ENCODE measurements around the gene NHSL2.

The NHSL2 gene

DNA sequence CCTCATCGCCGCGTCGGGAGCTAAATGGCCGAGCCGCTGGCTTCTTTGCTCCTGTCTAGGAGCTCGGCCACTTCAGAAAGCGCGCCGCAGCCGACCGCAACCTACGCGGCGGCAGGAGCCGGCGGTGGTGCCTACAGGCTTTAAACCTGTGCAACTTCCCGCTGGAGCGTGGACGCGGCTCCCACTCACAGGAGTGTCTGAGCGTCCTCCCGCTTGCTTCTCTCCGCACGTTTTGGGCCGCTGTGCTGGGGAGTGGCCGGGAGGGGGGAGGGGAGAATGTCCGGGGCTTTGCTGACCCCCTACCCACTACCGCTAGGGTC lies 1.0 kb downstream of the NHSL2 start:
- H3K9me3 Mint-ChIP-seq = no peaks in the 10 kb centered on the region
- H3K4me1 Mint-ChIP-seq (ENCODE audit: low read depth) = no peaks in the 10 kb centered on the region
- DNase-seq (ENCODE audit: low spot score) = no peak
- no peak overlapping the region for H3K27ac Mint-ChIP-seq
- no peaks in the 10 kb centered on the region for H3K36me3 Mint-ChIP-seq (ENCODE audit: low read depth)
- H3K4me3 Mint-ChIP-seq = no peak overlapping the region
- peaks cover 50% of the 10 kb centered on the region for H3K27me3 Mint-ChIP-seq (ENCODE audit: low read depth)

DNA sequence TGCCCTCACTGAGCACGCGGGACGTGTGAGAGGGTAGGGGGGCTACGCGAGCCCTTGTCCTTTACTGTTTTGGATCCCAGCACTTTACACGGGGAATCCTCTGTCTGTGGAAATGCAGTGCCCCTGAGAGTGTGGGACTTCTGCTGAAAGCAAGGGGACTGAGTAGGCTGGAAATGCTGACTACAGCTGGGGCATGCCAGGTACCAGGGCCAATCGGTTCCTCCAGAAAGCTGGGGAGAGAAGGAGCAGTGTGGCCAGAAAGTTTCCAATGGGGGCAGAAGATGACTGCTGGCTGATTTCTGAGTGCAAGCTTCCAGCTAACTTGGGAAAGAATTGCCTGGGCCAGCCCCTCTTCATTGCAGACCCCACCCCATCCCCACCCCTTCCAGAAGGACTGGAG lies 1.5 kb downstream of the NHSL2 start:
- Mint-ChIP-seq H3K27me3 (ENCODE audit: low read depth) (peaks cover 50% of the 10 kb centered on the region), H3K4me3 (no peak overlapping the region), H3K36me3 (ENCODE audit: low read depth) (no peaks in the 10 kb centered on the region), H3K4me1 (ENCODE audit: low read depth) (no peaks in the 10 kb centered on the region), H3K9me3 (no peaks in the 10 kb centered on the region), H3K27ac (no peak overlapping the region)
- DNase-seq (ENCODE audit: low spot score) = no peak

DNA sequence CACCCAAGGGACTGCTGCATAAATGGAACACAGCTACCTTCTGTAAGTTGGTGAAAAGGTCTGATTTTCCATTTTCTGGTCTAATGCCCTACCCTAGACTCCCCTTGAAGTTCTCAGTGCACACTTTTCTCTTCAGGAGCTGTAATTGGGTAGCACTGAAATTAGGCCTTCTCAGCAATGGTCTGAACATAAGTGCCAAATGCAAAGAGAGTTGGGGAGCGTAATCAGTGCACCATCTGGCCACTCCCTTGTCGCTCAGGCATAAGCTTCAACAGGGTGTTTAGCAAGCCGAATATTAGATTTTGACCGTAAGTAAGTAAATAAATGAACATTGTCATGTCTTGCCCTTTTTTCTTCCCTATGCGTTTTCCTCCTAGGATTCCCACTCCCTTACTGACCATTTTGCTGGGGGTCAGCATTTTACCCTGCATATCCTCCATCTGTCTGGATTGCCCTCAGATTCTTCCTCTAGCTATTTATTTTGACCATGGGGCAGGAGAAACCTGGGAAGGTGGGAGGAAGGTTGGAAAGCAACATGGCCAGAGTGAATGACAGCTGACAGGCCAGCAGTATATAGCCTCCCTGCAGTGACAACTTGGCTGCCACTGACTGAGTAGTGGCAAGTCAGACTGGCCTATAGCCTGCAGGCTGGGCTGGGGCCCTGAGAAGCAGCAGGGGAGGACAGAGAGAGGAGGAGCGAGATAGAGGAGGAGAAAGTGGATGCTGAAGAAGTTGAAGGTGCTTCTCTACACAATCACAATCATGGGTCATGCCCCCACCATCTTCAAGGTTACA lies 2.7 kb downstream of the NHSL2 start:
- no peak overlapping the region for H3K27ac Mint-ChIP-seq
- no peak overlapping the region for H3K4me3 Mint-ChIP-seq
- no peaks in the 10 kb centered on the region for H3K9me3 Mint-ChIP-seq
- no peaks in the 10 kb centered on the region for H3K4me1 Mint-ChIP-seq (ENCODE audit: low read depth)
- H3K36me3 Mint-ChIP-seq (ENCODE audit: low read depth) = no peaks in the 10 kb centered on the region
- peaks cover 45% of the 10 kb centered on the region for H3K27me3 Mint-ChIP-seq (ENCODE audit: low read depth)
- DNase-seq (ENCODE audit: low spot score) = no peak

DNA sequence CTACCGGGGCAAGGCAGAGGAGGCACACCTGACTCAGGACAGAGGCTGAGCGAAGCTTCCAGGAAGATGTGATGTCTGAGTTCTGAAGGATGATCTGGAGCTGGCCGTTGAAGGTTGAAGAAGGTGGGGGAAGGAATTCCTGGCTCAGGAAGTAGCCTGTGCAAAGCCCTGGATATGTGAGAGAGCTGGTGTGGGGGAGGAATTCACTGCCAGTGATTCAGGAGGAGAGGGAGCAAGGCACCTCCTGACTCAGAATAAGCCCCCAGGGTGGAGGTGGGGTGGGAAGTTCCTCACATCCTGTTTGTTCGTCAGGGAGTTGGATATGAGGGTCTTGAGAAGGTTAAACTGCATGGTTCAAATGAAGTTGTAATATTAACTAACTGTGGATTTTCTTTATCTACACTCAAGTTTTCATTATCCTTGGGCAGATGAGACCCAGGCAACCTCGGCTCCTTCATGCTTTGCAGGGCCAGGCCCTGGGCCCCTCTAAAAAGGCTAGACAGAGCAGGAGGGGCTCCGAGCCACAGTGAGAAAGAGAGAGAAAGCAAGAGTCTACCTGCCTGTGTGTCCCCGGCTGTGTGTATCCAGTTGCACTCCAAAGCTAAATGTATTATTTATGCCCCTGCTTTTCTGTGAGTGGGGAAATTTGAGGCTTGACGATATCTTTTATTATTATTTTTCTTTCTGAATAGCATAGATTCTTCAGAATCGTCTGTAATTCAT lies 7.1 kb downstream of the NHSL2 start:
- H3K9me3 Mint-ChIP-seq = no peaks in the 10 kb centered on the region
- H3K4me1 Mint-ChIP-seq (ENCODE audit: low read depth) = no peaks in the 10 kb centered on the region
- no peaks in the 10 kb centered on the region for H3K36me3 Mint-ChIP-seq (ENCODE audit: low read depth)
- no peak for DNase-seq (ENCODE audit: low spot score)
- no peak overlapping the region for H3K27ac Mint-ChIP-seq
- peaks cover 17% of the 10 kb centered on the region for H3K27me3 Mint-ChIP-seq (ENCODE audit: low read depth)
- H3K4me3 Mint-ChIP-seq = no peak overlapping the region

DNA sequence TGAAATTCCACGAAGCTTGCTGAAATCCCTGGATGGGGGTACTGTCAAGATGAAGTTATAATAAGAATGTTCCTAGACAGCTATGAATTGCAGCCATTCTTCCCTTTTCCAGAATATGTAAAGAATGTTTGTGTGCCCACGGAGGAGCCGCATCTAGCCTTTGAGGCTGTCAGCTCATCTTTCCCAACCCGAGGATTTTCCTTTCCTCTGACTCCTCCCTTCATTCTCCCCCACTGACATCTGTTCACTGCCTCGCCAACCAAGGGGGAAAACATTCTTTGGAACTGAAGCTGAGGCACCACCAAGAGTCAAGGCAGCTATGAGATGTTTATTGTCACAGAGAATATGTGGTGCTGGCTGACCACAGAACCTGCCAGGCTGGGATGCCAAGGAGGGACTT lies 8.8 kb downstream of the NHSL2 start:
- H3K4me1 Mint-ChIP-seq (ENCODE audit: low read depth) = no peaks in the 10 kb centered on the region
- DNase-seq (ENCODE audit: low spot score) = no peak
- H3K36me3 Mint-ChIP-seq (ENCODE audit: low read depth) = no peaks in the 10 kb centered on the region
- H3K4me3 Mint-ChIP-seq = no peak overlapping the region
- no peaks in the 10 kb centered on the region for H3K9me3 Mint-ChIP-seq
- peaks cover 6% of the 10 kb centered on the region for H3K27me3 Mint-ChIP-seq (ENCODE audit: low read depth)
- H3K27ac Mint-ChIP-seq = no peak overlapping the region

DNA sequence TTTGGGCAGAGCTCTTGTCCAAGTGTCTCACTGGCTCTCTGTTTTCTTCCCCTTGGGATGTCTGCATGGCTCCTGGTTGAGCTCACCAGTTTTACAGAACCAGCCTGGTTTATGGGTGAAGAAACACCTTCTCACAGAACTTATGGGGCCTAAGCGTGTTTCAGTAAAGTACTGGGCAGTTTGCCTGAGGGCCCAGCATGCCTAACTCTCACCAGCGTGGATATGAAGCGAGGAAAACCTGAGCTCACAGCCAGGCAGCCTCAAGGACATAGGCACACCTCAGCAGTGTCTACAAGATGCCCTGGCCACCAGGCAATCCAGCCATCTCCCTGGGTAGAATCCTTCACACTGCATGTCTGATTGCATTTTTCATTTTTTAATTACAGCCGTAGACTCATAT lies 9.2 kb downstream of the NHSL2 start:
- Mint-ChIP-seq H3K27me3 (ENCODE audit: low read depth) (peaks cover 3% of the 10 kb centered on the region), H3K36me3 (ENCODE audit: low read depth) (no peaks in the 10 kb centered on the region), H3K4me1 (ENCODE audit: low read depth) (no peaks in the 10 kb centered on the region), H3K27ac (no peak overlapping the region), H3K4me3 (no peak overlapping the region), H3K9me3 (no peaks in the 10 kb centered on the region)
- no peak for DNase-seq (ENCODE audit: low spot score)

DNA sequence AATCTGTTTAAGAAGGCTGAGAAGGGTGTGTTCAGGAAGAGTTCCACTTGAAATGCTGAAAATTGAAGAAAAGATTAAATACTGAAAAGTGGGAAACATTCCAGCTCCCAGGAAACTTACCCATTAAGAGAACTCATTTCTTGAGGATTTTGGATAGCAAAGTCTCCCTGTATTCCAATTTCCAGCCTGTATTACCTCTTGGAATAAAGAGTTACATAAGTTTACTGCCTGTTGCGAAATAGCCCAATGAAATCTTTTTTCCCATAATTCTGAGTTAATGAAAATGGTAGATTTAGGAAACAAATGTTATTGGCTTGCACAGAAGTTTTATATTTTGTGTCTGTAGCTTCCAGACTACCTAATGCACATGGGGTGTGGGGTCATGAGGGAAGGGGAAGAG lies 12.0 kb downstream of the NHSL2 start:
- Mint-ChIP-seq H3K36me3 (ENCODE audit: low read depth) (no peaks in the 10 kb centered on the region), H3K4me1 (ENCODE audit: low read depth) (no peaks in the 10 kb centered on the region), H3K27ac (no peak overlapping the region), H3K9me3 (no peaks in the 10 kb centered on the region), H3K4me3 (no peak overlapping the region), H3K27me3 (ENCODE audit: low read depth) (no peaks in the 10 kb centered on the region)
- DNase-seq (ENCODE audit: low spot score) = no peak

DNA sequence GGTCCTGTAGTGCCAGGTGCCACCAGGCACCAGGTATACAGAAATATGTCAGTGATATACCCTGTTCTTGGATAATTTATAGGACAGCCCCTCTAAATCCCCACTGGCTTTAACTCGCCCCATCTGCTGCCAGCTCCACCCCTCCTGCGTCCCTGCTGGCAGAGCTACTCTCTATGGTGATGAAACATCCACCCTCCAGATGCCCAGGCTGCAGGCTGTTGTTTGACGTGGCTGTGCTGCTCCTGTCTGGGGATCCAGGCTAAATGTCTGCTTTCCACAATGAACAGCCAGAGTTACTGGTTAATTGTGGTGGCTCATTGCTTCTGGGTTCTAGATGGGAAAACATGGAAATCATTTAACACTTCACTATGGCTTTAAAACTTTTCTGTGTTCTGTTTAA lies 12.9 kb downstream of the NHSL2 start:
- no peaks in the 10 kb centered on the region for H3K9me3 Mint-ChIP-seq
- H3K36me3 Mint-ChIP-seq (ENCODE audit: low read depth) = no peaks in the 10 kb centered on the region
- no peak for DNase-seq (ENCODE audit: low spot score)
- no peaks in the 10 kb centered on the region for H3K4me1 Mint-ChIP-seq (ENCODE audit: low read depth)
- H3K27me3 Mint-ChIP-seq (ENCODE audit: low read depth) = no peaks in the 10 kb centered on the region
- H3K27ac Mint-ChIP-seq = no peak overlapping the region
- H3K4me3 Mint-ChIP-seq = no peak overlapping the region

DNA sequence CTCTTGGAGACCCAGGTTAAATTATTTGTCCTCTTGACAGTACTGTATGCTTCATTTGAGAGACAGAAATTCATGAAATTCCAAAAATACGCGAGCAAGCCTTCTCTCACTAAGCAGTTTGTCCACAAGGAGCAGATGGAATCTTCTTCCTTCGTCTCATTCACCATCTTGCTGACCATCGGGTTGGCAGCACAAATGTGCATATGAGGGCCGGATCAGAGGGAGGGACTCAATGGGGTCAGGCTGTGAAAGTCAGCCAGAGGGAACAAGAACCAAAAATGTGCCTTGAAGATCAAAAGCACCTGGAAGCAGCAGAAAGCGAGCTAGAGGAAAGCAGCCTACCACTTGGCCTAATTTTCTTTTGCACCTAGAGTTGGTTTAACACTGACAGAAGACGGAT lies 16.4 kb downstream of the NHSL2 start:
- Mint-ChIP-seq H3K4me1 (ENCODE audit: low read depth) (no peaks in the 10 kb centered on the region), H3K27ac (no peak overlapping the region), H3K27me3 (ENCODE audit: low read depth) (no peaks in the 10 kb centered on the region), H3K9me3 (no peaks in the 10 kb centered on the region), H3K36me3 (ENCODE audit: low read depth) (no peaks in the 10 kb centered on the region), H3K4me3 (no peak overlapping the region)
- DNase-seq (ENCODE audit: low spot score) = no peak

DNA sequence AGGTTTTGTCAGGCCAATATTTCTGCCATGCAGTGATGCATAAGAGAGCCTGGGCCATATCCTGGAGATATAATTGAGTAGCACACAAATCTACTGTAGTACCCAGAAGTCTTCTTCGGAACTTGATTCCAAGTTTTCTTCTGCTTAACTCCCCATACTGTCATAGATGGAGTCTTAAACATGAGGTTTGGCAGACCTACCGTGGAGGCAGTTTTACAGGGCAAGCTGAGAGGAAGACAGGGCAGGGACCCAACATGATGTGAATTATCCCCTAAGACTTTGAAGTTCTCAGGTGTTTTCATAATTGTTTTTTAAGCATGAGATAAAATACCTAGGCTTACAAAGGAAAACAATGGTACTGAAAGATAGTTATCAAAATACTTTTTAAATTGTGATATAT lies 18.2 kb downstream of the NHSL2 start:
- DNase-seq (ENCODE audit: low spot score) = no peak
- Mint-ChIP-seq H3K4me3 (no peak overlapping the region), H3K9me3 (no peaks in the 10 kb centered on the region), H3K27me3 (ENCODE audit: low read depth) (no peaks in the 10 kb centered on the region), H3K36me3 (ENCODE audit: low read depth) (no peaks in the 10 kb centered on the region), H3K27ac (no peak overlapping the region), H3K4me1 (ENCODE audit: low read depth) (no peaks in the 10 kb centered on the region)

DNA sequence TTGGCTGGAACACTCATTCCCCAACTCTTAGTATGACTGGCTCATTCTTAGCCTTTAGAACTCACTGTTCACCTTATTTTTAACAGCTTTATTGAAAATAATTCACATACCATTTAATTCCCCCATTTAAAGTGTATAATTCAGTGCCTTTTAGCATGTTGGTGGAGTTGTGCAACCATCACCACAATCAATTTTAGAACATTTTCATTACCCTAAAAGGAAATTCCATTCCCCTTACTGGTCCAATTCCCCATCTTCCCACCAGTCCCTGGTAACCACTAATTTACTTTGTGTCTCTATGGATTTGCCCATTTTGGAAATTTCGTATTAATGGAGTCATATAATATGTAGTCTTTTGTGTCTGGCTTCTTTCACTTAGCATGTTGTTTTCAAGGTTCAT lies 19.7 kb downstream of the NHSL2 start:
- no peak overlapping the region for H3K4me3 Mint-ChIP-seq
- no peak overlapping the region for H3K27ac Mint-ChIP-seq
- no peak for DNase-seq (ENCODE audit: low spot score)
- H3K9me3 Mint-ChIP-seq = no peaks in the 10 kb centered on the region
- no peaks in the 10 kb centered on the region for H3K36me3 Mint-ChIP-seq (ENCODE audit: low read depth)
- H3K27me3 Mint-ChIP-seq (ENCODE audit: low read depth) = no peaks in the 10 kb centered on the region
- H3K4me1 Mint-ChIP-seq (ENCODE audit: low read depth) = no peaks in the 10 kb centered on the region

DNA sequence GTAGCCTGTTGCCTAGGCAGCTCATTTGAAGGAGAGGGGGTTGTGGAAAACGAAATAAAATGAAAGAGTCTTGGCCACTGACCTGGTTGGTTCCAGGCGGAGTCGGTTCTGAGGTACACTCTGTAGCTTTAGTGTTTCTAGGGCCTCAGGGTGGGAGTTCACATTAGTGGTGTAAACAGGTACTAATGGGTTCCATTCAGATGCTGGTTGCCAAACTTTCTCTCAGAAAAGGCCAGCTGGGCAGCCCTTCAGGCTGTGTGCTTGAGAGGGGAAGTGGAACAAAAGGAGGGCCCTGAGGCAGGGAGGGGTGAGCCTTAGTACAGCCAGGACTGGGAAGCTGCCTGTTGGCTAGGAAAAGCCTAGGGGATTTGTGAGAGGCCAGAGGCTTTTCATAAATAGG lies 24.8 kb downstream of the NHSL2 start:
- no peaks in the 10 kb centered on the region for H3K36me3 Mint-ChIP-seq (ENCODE audit: low read depth)
- H3K4me1 Mint-ChIP-seq (ENCODE audit: low read depth) = no peaks in the 10 kb centered on the region
- no peaks in the 10 kb centered on the region for H3K9me3 Mint-ChIP-seq
- H3K27ac Mint-ChIP-seq = no peak overlapping the region
- no peak for DNase-seq (ENCODE audit: low spot score)
- no peak overlapping the region for H3K4me3 Mint-ChIP-seq
- H3K27me3 Mint-ChIP-seq (ENCODE audit: low read depth) = no peaks in the 10 kb centered on the region

DNA sequence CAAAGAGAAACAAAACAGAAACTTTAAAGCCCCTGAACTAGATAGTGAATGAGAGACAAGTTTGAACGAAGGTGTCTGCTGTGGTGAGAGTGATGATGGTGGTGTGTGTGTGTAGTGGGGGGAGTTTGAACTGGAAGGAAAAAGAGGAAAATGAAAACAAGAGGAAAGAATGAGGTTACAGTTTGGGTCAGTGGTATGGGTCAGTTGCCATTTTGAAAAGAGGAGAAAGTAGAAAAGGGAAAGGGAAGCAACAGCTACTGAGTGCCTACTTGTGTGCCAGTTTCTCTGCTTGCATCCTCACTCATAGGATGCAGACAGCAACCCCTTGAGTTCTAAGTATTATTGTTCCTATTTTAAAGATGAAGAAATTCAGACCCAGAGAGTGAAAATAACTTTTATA lies 26.0 kb downstream of the NHSL2 start:
- Mint-ChIP-seq H3K27me3 (ENCODE audit: low read depth) (no peaks in the 10 kb centered on the region), H3K36me3 (ENCODE audit: low read depth) (no peaks in the 10 kb centered on the region), H3K27ac (no peak overlapping the region), H3K4me1 (ENCODE audit: low read depth) (no peaks in the 10 kb centered on the region), H3K4me3 (no peak overlapping the region), H3K9me3 (no peaks in the 10 kb centered on the region)
- no peak for DNase-seq (ENCODE audit: low spot score)

DNA sequence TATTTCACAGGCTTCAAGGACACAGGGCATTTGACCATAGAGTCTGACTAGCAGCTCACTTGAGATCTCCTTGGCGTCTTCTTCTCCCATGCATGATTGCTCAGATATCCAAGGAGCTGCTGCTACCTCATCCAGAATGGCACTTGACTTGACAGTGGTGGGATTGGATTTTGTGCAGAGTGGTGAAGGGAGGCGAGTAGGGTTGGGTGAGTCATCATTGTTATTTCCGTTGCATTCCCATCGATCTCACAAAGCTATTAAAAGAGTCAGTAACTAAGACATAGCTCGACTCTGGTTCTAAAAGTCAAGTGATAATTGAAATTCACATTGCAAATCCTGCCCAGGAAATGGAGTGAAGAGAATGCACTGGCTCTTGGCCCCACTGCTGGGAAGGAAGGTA lies 27.7 kb downstream of the NHSL2 start:
- no peak overlapping the region for H3K4me3 Mint-ChIP-seq
- H3K27me3 Mint-ChIP-seq (ENCODE audit: low read depth) = no peaks in the 10 kb centered on the region
- no peak overlapping the region for H3K27ac Mint-ChIP-seq
- H3K9me3 Mint-ChIP-seq = no peaks in the 10 kb centered on the region
- no peaks in the 10 kb centered on the region for H3K4me1 Mint-ChIP-seq (ENCODE audit: low read depth)
- no peaks in the 10 kb centered on the region for H3K36me3 Mint-ChIP-seq (ENCODE audit: low read depth)
- DNase-seq (ENCODE audit: low spot score) = no peak

DNA sequence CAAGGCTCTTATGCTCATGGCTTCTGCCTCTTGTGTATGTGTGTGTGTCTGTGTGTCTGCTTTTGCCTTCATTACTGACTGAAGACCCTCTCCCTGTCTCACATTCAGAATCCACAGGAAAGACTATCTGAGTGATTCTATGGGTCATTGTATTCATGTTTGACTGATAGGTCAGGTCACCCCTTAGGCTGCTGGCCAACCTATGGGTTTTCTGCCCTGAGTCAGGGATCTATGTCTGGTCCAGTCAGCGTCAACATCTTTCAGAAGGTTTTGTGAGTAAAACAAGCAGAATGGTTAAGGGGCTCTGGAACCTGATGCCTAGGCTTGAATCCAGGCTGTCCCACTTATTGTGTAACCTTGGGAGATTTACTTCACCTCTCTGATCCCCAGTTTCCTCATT lies 30.5 kb downstream of the NHSL2 start:
- no peak for DNase-seq (ENCODE audit: low spot score)
- Mint-ChIP-seq H3K9me3 (no peaks in the 10 kb centered on the region), H3K36me3 (ENCODE audit: low read depth) (no peaks in the 10 kb centered on the region), H3K4me3 (no peak overlapping the region), H3K27ac (no peak overlapping the region), H3K4me1 (ENCODE audit: low read depth) (no peaks in the 10 kb centered on the region), H3K27me3 (ENCODE audit: low read depth) (no peaks in the 10 kb centered on the region)
